Fibroblast of skin of back (primary cell): ENCODE results near the gene TMEM222.
"Not testable (repeated sequence)": the region's sequence is repeated elsewhere in the genome, so short reads cannot be mapped to it uniquely, and the experiment has no call there.

Source experiments
- DNase-seq: peaks from one replicate; pipeline ENCODE4 v3.0.0-alpha.2; 2013

The TMEM222 gene

GRCh38 chr1:27380766-27381733 is 59.1 kb downstream of the TMEM222 start:
- DNase-seq: no peak

GRCh38 chr1:27381969-27382762 is 60.2 kb downstream of the TMEM222 start:
- DNase-seq: no peak

DNA sequence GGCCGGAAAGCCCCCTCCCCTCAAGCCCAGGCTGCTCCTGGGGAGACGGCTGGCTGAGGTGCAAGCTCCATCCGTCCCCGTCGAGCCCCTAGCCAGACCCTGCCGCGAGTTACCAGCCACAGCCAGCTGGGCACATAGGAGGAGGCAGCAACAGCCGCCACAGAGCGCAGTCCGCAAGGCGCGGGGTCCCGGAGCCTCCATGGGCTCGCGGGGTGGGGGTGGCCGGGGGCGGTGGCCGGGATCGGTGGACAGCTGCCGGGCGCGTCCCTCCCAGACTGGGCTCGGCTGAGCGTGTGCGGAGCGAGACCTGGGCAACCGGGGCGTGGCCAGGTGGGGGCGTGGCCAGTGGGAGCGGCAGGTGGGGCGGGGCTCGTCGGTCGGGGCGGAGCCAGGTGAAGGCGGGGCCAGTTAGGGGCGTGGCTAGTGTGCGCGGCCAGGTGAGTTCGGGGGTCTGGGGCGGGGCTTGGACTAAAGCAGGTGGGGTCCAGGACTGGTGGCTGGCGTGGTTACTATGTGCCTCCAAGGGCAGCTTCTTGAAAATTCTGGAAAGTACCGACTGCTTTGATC is 61.2 kb downstream of the TMEM222 start, which contains the start of gene CD164L2:
CD164L2 (minus strand) TSS at position 295 of the 567 bp plus-strand sequence; CDS start at position 201, 94 bp downstream.
- no peak for DNase-seq

DNA sequence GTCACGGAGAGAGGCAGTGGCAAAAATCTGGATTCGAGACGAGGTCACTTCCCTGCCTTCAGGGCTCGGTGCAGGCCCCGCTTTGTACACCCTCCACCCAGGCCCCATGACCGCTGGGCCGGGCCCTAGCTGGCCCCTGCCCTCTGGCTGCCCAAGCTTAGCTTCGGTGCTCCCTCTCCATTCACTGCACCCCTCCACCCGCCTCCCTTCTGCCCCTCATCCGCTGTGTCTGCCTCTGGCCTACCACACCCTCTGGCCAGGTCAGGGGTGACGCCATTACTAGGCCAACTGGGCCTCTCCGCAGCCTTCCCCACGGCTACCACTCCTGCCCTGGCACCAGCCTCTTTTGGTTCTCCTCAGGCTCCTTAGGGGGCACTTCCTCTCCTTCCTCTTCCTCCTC is 61.7 kb downstream of the TMEM222 start:
- DNase-seq: no peak

DNA sequence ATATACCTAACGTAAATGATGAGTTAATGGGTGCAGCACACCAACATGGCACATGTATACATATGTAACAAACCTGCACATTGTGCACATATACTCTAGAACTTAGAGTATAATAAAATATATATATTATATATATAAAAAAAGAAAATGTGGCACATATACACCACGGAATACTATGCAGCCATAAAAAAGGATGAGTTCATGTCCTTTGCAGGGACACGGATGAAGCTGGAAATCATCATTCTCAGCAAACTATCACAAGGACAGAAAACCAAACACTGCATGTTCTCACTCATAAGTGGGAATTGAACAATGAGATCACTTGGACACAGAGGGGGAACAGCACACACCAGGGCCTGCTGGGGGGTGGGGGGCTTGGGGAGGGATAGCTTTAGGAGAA is 62.8 kb downstream of the TMEM222 start:
- DNase-seq: not testable (repeated sequence)
